OCI-LY7 (cell line): ENCODE measurements around the gene STX12.

Experiments used
- EZH2phosphoT487 ChIP-seq: fragments of 200-600 bp; sonication (generic); IDR thresholded peaks from 2 replicates; pipeline ENCODE4 v1.6.1; 2018; ENCODE audit warnings: low read depth, borderline replicate concordance, mild to moderate bottlenecking, mixed run types, antibody characterized with exemption, low read length, moderate library complexity, mixed read lengths
- TF ChIP-seq, protein P1 (sequence below): fragments of 200-600 bp; sonication (generic); conservative IDR thresholded peaks from 2 replicates; pipeline ENCODE4 v1.5.1; 2014; ENCODE audit warnings: mild to moderate bottlenecking, antibody characterized with exemption, low read length, moderate library complexity, mixed read lengths

DNA sequence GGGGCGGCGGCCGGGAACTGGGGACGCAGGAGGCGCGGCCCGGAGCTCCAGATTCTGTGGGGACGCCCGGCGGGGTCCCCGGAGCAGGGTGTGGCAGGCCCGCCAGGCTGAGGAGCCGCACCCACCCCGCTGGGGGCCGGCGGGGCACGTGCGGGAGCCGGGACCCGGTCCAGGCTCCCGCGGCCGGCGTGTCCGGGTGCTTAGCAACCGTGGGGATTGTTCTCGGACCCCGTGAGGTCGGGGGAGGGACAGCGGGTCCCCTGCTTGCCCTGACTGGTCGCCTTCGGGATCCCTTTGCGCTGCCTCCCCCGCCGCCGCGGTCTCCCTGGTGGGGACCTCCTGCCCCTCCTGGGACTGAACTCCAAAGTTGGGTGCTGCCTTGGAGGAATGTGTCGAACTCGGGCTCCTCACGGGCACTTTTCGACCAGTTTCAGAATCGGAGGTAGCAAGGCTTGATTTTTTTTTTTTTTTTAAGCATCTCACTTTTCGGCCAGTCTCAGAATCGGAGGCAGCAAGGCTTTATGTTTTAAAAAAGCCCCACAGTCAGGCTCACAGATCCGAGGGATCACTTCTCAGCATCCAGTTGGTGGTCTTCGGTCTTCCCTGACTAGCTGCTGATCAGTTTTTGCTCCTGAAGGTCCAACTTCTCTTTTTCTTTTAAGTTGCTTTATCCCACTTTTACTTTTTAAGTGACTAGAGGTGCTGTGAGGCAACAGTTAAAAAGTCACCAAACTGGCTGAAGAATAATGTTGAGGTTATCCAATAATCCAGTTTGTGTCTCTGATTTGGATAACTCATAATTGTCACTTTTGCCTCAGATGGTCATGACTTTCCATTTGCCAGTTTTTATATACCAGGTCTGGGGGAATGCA is 46.6 kb upstream of the STX12 start:
- TF ChIP-seq EZH2phosphoT487, result no peak
- TF ChIP-seq, protein P1, sequence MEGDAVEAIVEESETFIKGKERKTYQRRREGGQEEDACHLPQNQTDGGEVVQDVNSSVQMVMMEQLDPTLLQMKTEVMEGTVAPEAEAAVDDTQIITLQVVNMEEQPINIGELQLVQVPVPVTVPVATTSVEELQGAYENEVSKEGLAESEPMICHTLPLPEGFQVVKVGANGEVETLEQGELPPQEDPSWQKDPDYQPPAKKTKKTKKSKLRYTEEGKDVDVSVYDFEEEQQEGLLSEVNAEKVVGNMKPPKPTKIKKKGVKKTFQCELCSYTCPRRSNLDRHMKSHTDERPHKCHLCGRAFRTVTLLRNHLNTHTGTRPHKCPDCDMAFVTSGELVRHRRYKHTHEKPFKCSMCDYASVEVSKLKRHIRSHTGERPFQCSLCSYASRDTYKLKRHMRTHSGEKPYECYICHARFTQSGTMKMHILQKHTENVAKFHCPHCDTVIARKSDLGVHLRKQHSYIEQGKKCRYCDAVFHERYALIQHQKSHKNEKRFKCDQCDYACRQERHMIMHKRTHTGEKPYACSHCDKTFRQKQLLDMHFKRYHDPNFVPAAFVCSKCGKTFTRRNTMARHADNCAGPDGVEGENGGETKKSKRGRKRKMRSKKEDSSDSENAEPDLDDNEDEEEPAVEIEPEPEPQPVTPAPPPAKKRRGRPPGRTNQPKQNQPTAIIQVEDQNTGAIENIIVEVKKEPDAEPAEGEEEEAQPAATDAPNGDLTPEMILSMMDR, result no peak
